ENCODE results near the gene DOCK9. TPM values are rescaled to one million over a fixed set of nuclear protein-coding genes. Genes with fewer than 3 reads are reported as not detected.

DOCK9 gene
- polyA plus RNA-seq, 1 of the 3 experiments (the other 2 are of a cell fraction): 16.6 TPM

- TF ChIP-seq, protein P1, sequence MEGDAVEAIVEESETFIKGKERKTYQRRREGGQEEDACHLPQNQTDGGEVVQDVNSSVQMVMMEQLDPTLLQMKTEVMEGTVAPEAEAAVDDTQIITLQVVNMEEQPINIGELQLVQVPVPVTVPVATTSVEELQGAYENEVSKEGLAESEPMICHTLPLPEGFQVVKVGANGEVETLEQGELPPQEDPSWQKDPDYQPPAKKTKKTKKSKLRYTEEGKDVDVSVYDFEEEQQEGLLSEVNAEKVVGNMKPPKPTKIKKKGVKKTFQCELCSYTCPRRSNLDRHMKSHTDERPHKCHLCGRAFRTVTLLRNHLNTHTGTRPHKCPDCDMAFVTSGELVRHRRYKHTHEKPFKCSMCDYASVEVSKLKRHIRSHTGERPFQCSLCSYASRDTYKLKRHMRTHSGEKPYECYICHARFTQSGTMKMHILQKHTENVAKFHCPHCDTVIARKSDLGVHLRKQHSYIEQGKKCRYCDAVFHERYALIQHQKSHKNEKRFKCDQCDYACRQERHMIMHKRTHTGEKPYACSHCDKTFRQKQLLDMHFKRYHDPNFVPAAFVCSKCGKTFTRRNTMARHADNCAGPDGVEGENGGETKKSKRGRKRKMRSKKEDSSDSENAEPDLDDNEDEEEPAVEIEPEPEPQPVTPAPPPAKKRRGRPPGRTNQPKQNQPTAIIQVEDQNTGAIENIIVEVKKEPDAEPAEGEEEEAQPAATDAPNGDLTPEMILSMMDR (IDR thresholded peaks at IDR 0.05): no peak
- TF ChIP-seq, protein P2, sequence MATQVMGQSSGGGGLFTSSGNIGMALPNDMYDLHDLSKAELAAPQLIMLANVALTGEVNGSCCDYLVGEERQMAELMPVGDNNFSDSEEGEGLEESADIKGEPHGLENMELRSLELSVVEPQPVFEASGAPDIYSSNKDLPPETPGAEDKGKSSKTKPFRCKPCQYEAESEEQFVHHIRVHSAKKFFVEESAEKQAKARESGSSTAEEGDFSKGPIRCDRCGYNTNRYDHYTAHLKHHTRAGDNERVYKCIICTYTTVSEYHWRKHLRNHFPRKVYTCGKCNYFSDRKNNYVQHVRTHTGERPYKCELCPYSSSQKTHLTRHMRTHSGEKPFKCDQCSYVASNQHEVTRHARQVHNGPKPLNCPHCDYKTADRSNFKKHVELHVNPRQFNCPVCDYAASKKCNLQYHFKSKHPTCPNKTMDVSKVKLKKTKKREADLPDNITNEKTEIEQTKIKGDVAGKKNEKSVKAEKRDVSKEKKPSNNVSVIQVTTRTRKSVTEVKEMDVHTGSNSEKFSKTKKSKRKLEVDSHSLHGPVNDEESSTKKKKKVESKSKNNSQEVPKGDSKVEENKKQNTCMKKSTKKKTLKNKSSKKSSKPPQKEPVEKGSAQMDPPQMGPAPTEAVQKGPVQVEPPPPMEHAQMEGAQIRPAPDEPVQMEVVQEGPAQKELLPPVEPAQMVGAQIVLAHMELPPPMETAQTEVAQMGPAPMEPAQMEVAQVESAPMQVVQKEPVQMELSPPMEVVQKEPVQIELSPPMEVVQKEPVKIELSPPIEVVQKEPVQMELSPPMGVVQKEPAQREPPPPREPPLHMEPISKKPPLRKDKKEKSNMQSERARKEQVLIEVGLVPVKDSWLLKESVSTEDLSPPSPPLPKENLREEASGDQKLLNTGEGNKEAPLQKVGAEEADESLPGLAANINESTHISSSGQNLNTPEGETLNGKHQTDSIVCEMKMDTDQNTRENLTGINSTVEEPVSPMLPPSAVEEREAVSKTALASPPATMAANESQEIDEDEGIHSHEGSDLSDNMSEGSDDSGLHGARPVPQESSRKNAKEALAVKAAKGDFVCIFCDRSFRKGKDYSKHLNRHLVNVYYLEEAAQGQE (IDR thresholded peaks at IDR 0.05; ENCODE audit: low read depth, low read length): no peak
- TF ChIP-seq MAX (IDR thresholded peaks at IDR 0.05; ENCODE audit: low read depth) (no peak), TEAD4 (IDR thresholded peaks at IDR 0.05; ENCODE audit: borderline replicate concordance, insufficient read depth) (no peak), RAD21 (IDR thresholded peaks at IDR 0.05; ENCODE audit: low read length) (no peak)
These were observed 190.7 kb downstream of the DOCK9 start (continued) for GRCh38 chr13:98787173-98787572.

GRCh38 chr13:98786023-98786422 lies 191.8 kb downstream of the DOCK9 start:
- Histone ChIP-seq H2AFZ (ENCODE audit: low read depth) (no peak overlapping the region), H4K20me1 (ENCODE audit: insufficient read depth) (no peaks in the 10 kb centered on the region), H3K4me2 (no peak overlapping the region), H3K9ac (no peak overlapping the region), H3K27ac (ENCODE audit: low read depth in 2 of 2, low read length in 1 of 2) (no peak overlapping the region), H3K4me3 (ENCODE audit: low read depth in 2 of 2, low read length in 1 of 2) (no peak overlapping the region), H3K9me3 (no peaks in the 10 kb centered on the region), H3K27me3 (ENCODE audit: insufficient read depth) (no peaks in the 10 kb centered on the region), H3K36me3 (replicated peaks in 1 of 2; ENCODE audit: control insufficient read depth in 1 of 2, insufficient read depth in 2 of 2, low read length in 1 of 2) (no peaks in the 10 kb centered on the region), H3F3A (replicated peaks; ENCODE audit: insufficient read depth) (no peaks in the 10 kb centered on the region), H3K9me2 (no peaks in the 10 kb centered on the region), H3K79me2 (ENCODE audit: insufficient read depth) (no peaks in the 10 kb centered on the region), H3K4me1 (ENCODE audit: control insufficient read depth in 1 of 2, insufficient read depth in 2 of 2, low read depth in 1 of 2, low read length in 1 of 2) (no peaks in the 10 kb centered on the region)
- 48% methylated on average over 5 of the region's 7 CpGs for WGBS (ENCODE audit: low lambda C conversion rate)
- no peak for DNase-seq
- POLR2A ChIA-PET: no interaction called here
- CTCF ChIA-PET: no interaction called here
- TF ChIP-seq TCF12 (IDR thresholded peaks at IDR 0.05) (no peak), MAX (IDR thresholded peaks at IDR 0.05; ENCODE audit: low read depth) (no peak), GABPA (IDR thresholded peaks at IDR 0.05; ENCODE audit: low read depth) (no peak), USF2 (IDR thresholded peaks at IDR 0.05; ENCODE audit: borderline replicate concordance, low read depth, low read length) (no peak), RAD21 (IDR thresholded peaks at IDR 0.05; ENCODE audit: low read length) (no peak), YY1 (IDR thresholded peaks at IDR 0.05; ENCODE audit: low read depth) (no peak), SIN3A (IDR thresholded peaks at IDR 0.05; ENCODE audit: borderline replicate concordance, low read depth, low read length) (no peak), PBX3 (IDR thresholded peaks at IDR 0.05) (no peak), TAF1 (IDR thresholded peaks at IDR 0.05; ENCODE audit: borderline replicate concordance, low read depth, low read length) (no peak), NFIC (IDR thresholded peaks at IDR 0.05; ENCODE audit: borderline replicate concordance) (no peak), FOXM1 (IDR thresholded peaks at IDR 0.05; ENCODE audit: low read depth) (no peak), MXI1 (IDR thresholded peaks at IDR 0.05; ENCODE audit: low read depth, low read length) (no peak)
- TF ChIP-seq, protein P3, sequence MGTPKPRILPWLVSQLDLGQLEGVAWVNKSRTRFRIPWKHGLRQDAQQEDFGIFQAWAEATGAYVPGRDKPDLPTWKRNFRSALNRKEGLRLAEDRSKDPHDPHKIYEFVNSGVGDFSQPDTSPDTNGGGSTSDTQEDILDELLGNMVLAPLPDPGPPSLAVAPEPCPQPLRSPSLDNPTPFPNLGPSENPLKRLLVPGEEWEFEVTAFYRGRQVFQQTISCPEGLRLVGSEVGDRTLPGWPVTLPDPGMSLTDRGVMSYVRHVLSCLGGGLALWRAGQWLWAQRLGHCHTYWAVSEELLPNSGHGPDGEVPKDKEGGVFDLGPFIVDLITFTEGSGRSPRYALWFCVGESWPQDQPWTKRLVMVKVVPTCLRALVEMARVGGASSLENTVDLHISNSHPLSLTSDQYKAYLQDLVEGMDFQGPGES (IDR thresholded peaks at IDR 0.05; ENCODE audit: low read depth, low read length): no peak

Measured in SK-N-SH (cell line).